Natural killer cell treated with Interleukin-12 subunit alpha and Interleukin-12 subunit beta and Interleukin-15 and Interleukin-18, amount 100 ng/mL, for 72 hours (primary cell): ENCODE measurements around the gene MPO. TPM values are rescaled to one million over a fixed set of nuclear protein-coding genes. Genes with fewer than 3 reads are reported as not detected.

Experiments used
- ATAC-seq, 2 donors: fragments of 150-1000 bp; cut with Tn5 transposase in 1 of 2; sonication (Bioruptor Pico), chemical (Tn5 transposase) in 1 of 2; 2 replicates each; pipeline ENCODE4 v1.10.0; 2021
- DNase-seq: peaks from one replicate; pipeline ENCODE4 v3.0.0; 2022; ENCODE audit warnings: low spot score
- H3K27ac Mint-ChIP-seq, 2 donors: 1 replicate in 1 of 2; 2 replicates in 1 of 2; pipeline ENCODE4 v1.8.0; 2022; ENCODE audit warnings: mixed read lengths in 2 of 2, mild to moderate bottlenecking in 1 of 2, moderate library complexity in 1 of 2
- H3K27me3 Mint-ChIP-seq, 2 donors: 1 replicate in 1 of 2; 2 replicates in 1 of 2; pipeline ENCODE4 v1.8.0; 2022; ENCODE audit warnings: mixed read lengths in 2 of 2
- H3K36me3 Mint-ChIP-seq: one replicate; pipeline ENCODE4 v1.8.0; 2022; ENCODE audit warnings: mixed read lengths
- H3K4me1 Mint-ChIP-seq, 2 donors: 1 replicate in 1 of 2; 2 replicates in 1 of 2; pipeline ENCODE4 v1.8.0; 2022; ENCODE audit warnings: low read depth in 2 of 2, mixed read lengths in 2 of 2, mild to moderate bottlenecking in 1 of 2
- H3K4me3 Mint-ChIP-seq: one replicate; pipeline ENCODE4 v1.8.0; 2022; ENCODE audit warnings: mixed read lengths
- H3K9me3 Mint-ChIP-seq: 2 replicates; pipeline ENCODE4 v1.8.0; 2022; ENCODE audit warnings: mixed read lengths
- total RNA-seq, 2 donors: library from RNA; stranded (reverse); gene quantifications; one replicate each; pipeline ENCODE4 v1.2.3, GENCODE V29; 2022

The MPO gene
- total RNA-seq, 2 donors from 2014 or later, result not detected

DNA sequence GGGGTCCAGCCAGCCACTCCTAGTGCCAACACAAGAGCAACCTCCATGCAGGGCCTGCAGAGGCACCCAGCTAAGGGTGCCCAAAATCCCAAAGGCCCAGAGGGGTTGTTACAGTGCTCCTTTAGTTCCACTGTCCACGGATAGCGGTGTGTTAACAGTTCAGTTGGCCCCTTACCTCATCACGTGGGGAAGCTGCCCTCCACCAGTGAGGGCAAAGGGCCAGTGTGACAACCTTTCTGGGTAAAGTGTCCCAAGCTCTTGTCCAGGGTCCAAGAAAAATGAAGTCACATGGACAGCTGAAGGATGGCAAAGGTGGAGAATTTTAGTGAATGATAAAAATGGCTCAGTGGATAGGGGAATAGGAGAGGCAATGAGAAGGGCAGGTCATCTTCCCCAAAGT is 53.0 kb downstream of the MPO start:
- Mint-ChIP-seq H3K27me3 (peaks cover 9 to 23% of the 10 kb centered on the region in 2 donors), H3K9me3 (no peaks in the 10 kb centered on the region), H3K36me3 (no peaks in the 10 kb centered on the region), H3K4me1 (peaks cover 6 to 9% of the 10 kb centered on the region in 2 donors), H3K27ac (no peak overlapping the region), H3K4me3 (no peak overlapping the region)
- ATAC-seq (no peak), DNase-seq (peak; percentile 18)

DNA sequence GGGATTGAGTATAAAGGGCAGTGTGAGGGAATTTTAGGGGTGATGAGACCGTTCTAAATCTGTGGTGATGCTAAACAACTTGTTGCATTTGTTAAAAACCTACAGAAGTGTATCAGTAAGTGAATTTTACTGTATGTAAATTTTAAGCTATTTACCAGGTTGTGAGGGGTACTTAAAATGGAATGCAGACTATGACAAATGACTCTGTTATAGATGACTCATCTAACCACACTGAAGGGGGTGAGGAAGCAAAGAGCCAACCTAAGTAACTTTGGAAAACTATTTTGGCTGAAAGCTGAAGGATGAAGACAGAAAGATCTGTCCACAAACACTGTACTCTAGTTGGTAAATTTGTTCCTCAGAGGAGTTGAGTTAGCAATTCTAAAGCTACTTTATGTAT is 56.4 kb downstream of the MPO start:
- Mint-ChIP-seq H3K27me3 (peaks cover 9 to 24% of the 10 kb centered on the region in 2 donors), H3K9me3 (no peaks in the 10 kb centered on the region), H3K27ac (no peak overlapping the region), H3K36me3 (no peaks in the 10 kb centered on the region), H3K4me1 (peaks cover 15 to 24% of the 10 kb centered on the region in 2 donors), H3K4me3 (no peak overlapping the region)
- ATAC-seq (no peak), DNase-seq (peak; percentile 29)

Other genes with a start within 250 kb of the MPO start
- gene DYNLL2, start 197.5 kb downstream of the MPO start, total RNA-seq, result 10 to 100 TPM; 27.9 to 37.9 TPM
- under 1 TPM in 1 of 2 donors, not detected in 1; 0.25 TPM for gene OR4D1, start 132.6 kb downstream of the MPO start, total RNA-seq
- gene OR4D2, start 114.0 kb downstream of the MPO start, total RNA-seq, result not detected
- gene EPX, start 88.2 kb downstream of the MPO start, total RNA-seq, result not detected
- gene MKS1, start 61.7 kb downstream of the MPO start, total RNA-seq, result 10 to 100 TPM; 13.2 to 20.2 TPM
- not detected for gene LPO, start 42.4 kb downstream of the MPO start, total RNA-seq
- 10 to 100 TPM; 54.0 to 82.3 TPM for gene TSPOAP1, start 47.9 kb upstream of the MPO start, total RNA-seq
- gene SUPT4H1, start 71.3 kb upstream of the MPO start, total RNA-seq, result 100 to 1,000 TPM in 1 of 2 donors, 10 to 100 TPM in 1; 84.0 to 143 TPM
- 1 to 10 TPM in 1 of 2 donors, not detected in 1; 1.3 TPM for gene RNF43, start 136.6 kb upstream of the MPO start, total RNA-seq
- gene HSF5, start 207.5 kb upstream of the MPO start, total RNA-seq, result 1 to 10 TPM; 1.7 to 3.3 TPM
- 100 to 1,000 TPM in 1 of 2 donors, 10 to 100 TPM in 1; 60.1 to 104 TPM for gene MTMR4, start 233.7 kb upstream of the MPO start, total RNA-seq